Body of pancreas (tissue), 4 donors: Measurements from ENCODE around the gene FOXA1.

Source experiments
- CTCF ChIP-seq, 7 experiments: fragments of 450-650 bp in 4 of 7; fragments of 200-600 bp in 3 of 7; sonication (generic) in 3 of 7; IDR thresholded peaks; one replicate each; pipeline ENCODE4 v1.5.1; 2016 to 2019; ENCODE audit warnings: antibody characterized with exemption in 7 of 7
- POLR2A ChIP-seq, 3 donors: fragments of 450-650 bp; IDR thresholded peaks; one replicate each; pipeline ENCODE4 v1.6.1; 2016; ENCODE audit warnings: antibody characterized with exemption in 3 of 3, mild to moderate bottlenecking in 2 of 3

GRCh38 chr14:37559386-37559785, 35.7 kb downstream of the FOXA1 start:
- TF ChIP-seq CTCF (IDR thresholded peaks at IDR 0.05) (no peak), POLR2A (IDR thresholded peaks at IDR 0.05) (no peak)
